PFSK-1 (cell line): ENCODE data around the gene GUCY1A2.

Experiments
- FOXP2 ChIP-seq: optimal IDR thresholded peaks from 2 replicates; pipeline ENCODE3; 2011; ENCODE audit warnings: borderline replicate concordance, control low read depth, inconsistent platforms; ENCODE audit not compliant: insufficient read depth; ENCODE audit errors: extremely low read length, extremely low read depth
- POLR2AphosphoS5 ChIP-seq: IDR thresholded peaks from 2 replicates; pipeline ENCODE4 v1.6.1; 2012; ENCODE audit warnings: low read depth, mild to moderate bottlenecking, control low read depth, low read length, moderate library complexity
- REST ChIP-seq, 2 experiments: IDR thresholded peaks; 2 replicates each; pipeline versions ENCODE4 v1.6.1 to v1.8.0; 2011 to 2012; ENCODE audit warnings: low read depth in 2 of 2, low read length in 2 of 2, control low read depth in 1 of 2, inconsistent platforms in 1 of 2, mild to moderate bottlenecking in 1 of 2, moderate library complexity in 1 of 2; ENCODE audit not compliant: insufficient read depth in 1 of 2
- SIN3A ChIP-seq: IDR thresholded peaks from 2 replicates; pipeline ENCODE4 v1.6.1; 2012; ENCODE audit warnings: mild to moderate bottlenecking, low read length, moderate library complexity, borderline replicate concordance; ENCODE audit not compliant: insufficient read depth
- TAF1 ChIP-seq: IDR thresholded peaks from 2 replicates; pipeline ENCODE4 v1.6.1; 2012; ENCODE audit warnings: low read length, control low read depth, borderline replicate concordance; ENCODE audit not compliant: insufficient read depth

GUCY1A2 gene

GRCh38 chr11:107014871-107015270, 3.4 kb downstream of the GUCY1A2 start:
- TF ChIP-seq FOXP2 (no peak), TAF1 (no peak), REST (IDR thresholded peaks at IDR 0.05; ENCODE audit: insufficient read depth in 1 of 2, low read depth in 2 of 2, low read length in 2 of 2) (no peak), SIN3A (no peak), POLR2AphosphoS5 (no peak)

- TF ChIP-seq POLR2AphosphoS5: no peak
- TF ChIP-seq FOXP2: no peak
- no peak for TF ChIP-seq REST (IDR thresholded peaks at IDR 0.05; ENCODE audit: insufficient read depth in 1 of 2, low read depth in 2 of 2, low read length in 2 of 2)
- no peak for TF ChIP-seq SIN3A
- TF ChIP-seq TAF1: no peak
Observed at GRCh38 chr11:107011977-107012376, 6.3 kb downstream of the GUCY1A2 start.

GRCh38 chr11:107009190-107009589, 9.1 kb downstream of the GUCY1A2 start:
- no peak for TF ChIP-seq TAF1
- TF ChIP-seq REST (IDR thresholded peaks at IDR 0.05; ENCODE audit: insufficient read depth in 1 of 2, low read depth in 2 of 2, low read length in 2 of 2): no peak
- no peak for TF ChIP-seq SIN3A
- no peak for TF ChIP-seq POLR2AphosphoS5
- TF ChIP-seq FOXP2: no peak

- TF ChIP-seq TAF1: no peak
- no peak for TF ChIP-seq FOXP2
- no peak for TF ChIP-seq SIN3A
- TF ChIP-seq POLR2AphosphoS5: no peak
- no peak for TF ChIP-seq REST (IDR thresholded peaks at IDR 0.05; ENCODE audit: insufficient read depth in 1 of 2, low read depth in 2 of 2, low read length in 2 of 2)
Observed at GRCh38 chr11:107006076-107006833, 12.0 kb downstream of the GUCY1A2 start.
